Peyer's patch (tissue), 4 donors: ENCODE data around the gene AKAP11.

Experiments used
- POLR2A ChIP-seq, 2 donors: fragments of 450-650 bp; IDR thresholded peaks; one replicate each; pipeline ENCODE4 v1.5.1; 2017; ENCODE audit warnings: antibody characterized with exemption in 2 of 2, mild to moderate bottlenecking in 2 of 2, moderate library complexity in 2 of 2
- TF ChIP-seq, protein P1 (sequence below), 6 experiments: fragments of 450-650 bp in 4 of 6; fragments of 200-600 bp in 2 of 6; sonication (generic) in 1 of 6; IDR thresholded peaks; one replicate each; pipeline ENCODE4 v1.5.1; 2017 to 2019; ENCODE audit warnings: antibody characterized with exemption in 6 of 6, mild to moderate bottlenecking in 3 of 6, moderate library complexity in 1 of 6

GRCh38 chr13:42266473-42266872 is 5.5 kb upstream of the AKAP11 start:
- TF ChIP-seq, protein P1, sequence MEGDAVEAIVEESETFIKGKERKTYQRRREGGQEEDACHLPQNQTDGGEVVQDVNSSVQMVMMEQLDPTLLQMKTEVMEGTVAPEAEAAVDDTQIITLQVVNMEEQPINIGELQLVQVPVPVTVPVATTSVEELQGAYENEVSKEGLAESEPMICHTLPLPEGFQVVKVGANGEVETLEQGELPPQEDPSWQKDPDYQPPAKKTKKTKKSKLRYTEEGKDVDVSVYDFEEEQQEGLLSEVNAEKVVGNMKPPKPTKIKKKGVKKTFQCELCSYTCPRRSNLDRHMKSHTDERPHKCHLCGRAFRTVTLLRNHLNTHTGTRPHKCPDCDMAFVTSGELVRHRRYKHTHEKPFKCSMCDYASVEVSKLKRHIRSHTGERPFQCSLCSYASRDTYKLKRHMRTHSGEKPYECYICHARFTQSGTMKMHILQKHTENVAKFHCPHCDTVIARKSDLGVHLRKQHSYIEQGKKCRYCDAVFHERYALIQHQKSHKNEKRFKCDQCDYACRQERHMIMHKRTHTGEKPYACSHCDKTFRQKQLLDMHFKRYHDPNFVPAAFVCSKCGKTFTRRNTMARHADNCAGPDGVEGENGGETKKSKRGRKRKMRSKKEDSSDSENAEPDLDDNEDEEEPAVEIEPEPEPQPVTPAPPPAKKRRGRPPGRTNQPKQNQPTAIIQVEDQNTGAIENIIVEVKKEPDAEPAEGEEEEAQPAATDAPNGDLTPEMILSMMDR (IDR thresholded peaks at IDR 0.05): no peak
- no peak for TF ChIP-seq POLR2A (IDR thresholded peaks at IDR 0.05)
